K562 (cell line): ENCODE measurements around the gene HTR5A. TPM values are rescaled to one million over a fixed set of nuclear protein-coding genes. Genes with fewer than 3 reads are reported as not detected.

Experiments
- ATAC-seq: fragments of 200-7000 bp; cut with Tn5 transposase; 3 replicates; pipeline ENCODE4 v1.9.1; 2020; ENCODE audit warnings: moderate library complexity
- BruUV-seq: library from RNA; stranded (reverse); fragments of 400-500 nt; replicated peaks from 2 replicates; lab custom pipeline; 2021; lab: Mats Ljungman, UMichigan
- CTCF ChIA-PET: fragments of 300-600 bp; formaldehyde crosslinking; extraction: SDS; loops from one replicate; lab custom pipeline; 2021; ENCODE audit warnings: low intra/inter-chr PET ratio; lab: Yijun Ruan, JAX
- POLR2A ChIA-PET: fragments of 300-600, 350-650 bp; sonication (Branson Sonifier 250); formaldehyde crosslinking; extraction: SDS; loops from one replicate; lab custom pipeline; 2021; ENCODE audit warnings: antibody characterized with exemption, inconsistent platforms; lab: Yijun Ruan, JAX
- DNase-seq, 4 experiments: peaks; one replicate each; pipeline versions ENCODE4 v3.0.0 to v3.0.0-alpha.2; 2011 to 2018; ENCODE audit warnings: low spot score in 3 of 4, mixed read lengths in 3 of 4; ENCODE audit errors: extremely low read depth in 1 of 4
- FAIRE-seq: peaks from 2 replicates; lab custom pipeline; 2011; peaks lifted over from hg19 to GRCh38; lab: Jason Lieb, UNC
- H2AFZ ChIP-seq: 2 replicates; pipeline ENCODE4 v1.6.0; 2011; ENCODE audit warnings: low read depth, low read length, control low read depth, inconsistent platforms
- H3K27ac ChIP-seq: fragments of 200-600 bp; 3 replicates; pipeline ENCODE4 v1.8.0; 2011; ENCODE audit warnings: low read depth, mild to moderate bottlenecking, control low read depth, inconsistent platforms, low read length, moderate library complexity, mixed read lengths; ENCODE audit errors: extremely low read depth
- H3K27me3 ChIP-seq, 2 experiments: fragments of 300-600 bp in 1 of 2; 2 replicates in 1 of 2; 3 replicates in 1 of 2; pipeline versions ENCODE4 v1.6.0 to v1.8.0; 2011; ENCODE audit warnings: inconsistent platforms in 2 of 2, low read length in 2 of 2, mild to moderate bottlenecking in 1 of 2, mixed read lengths in 1 of 2, moderate library complexity in 1 of 2; ENCODE audit not compliant: control insufficient read depth in 2 of 2, insufficient read depth in 2 of 2
- H3K36me3 ChIP-seq: fragments of 300-600 bp; 3 replicates; pipeline ENCODE4 v1.8.0; 2011; ENCODE audit warnings: mild to moderate bottlenecking, low read length, inconsistent platforms; ENCODE audit not compliant: control insufficient read depth, insufficient read depth
- H3K4me1 ChIP-seq, 2 experiments: fragments of 200-600 bp in 1 of 2; replicated peaks in 1 of 2; 2 replicates in 1 of 2; 3 replicates in 1 of 2; pipeline versions ENCODE4 v1.5.1 to v1.8.0; 2011; ENCODE audit warnings: inconsistent platforms in 2 of 2, low read length in 2 of 2, mild to moderate bottlenecking in 1 of 2, mixed read lengths in 1 of 2, moderate library complexity in 1 of 2; ENCODE audit not compliant: control insufficient read depth in 2 of 2, insufficient read depth in 2 of 2
- H3K4me2 ChIP-seq: 2 replicates; pipeline ENCODE4 v1.6.1; 2011; ENCODE audit warnings: low read length, control low read depth, inconsistent platforms, mixed read lengths; ENCODE audit not compliant: insufficient read depth
- H3K4me3 ChIP-seq: fragments of 200-600 bp; sonication (generic), shearing (Covaris generic); 2 replicates; pipeline ENCODE4 v1.5.1; 2016; ENCODE audit warnings: control low read depth, inconsistent platforms
- H3K79me2 ChIP-seq: fragments of 200-600 bp; 3 replicates; pipeline ENCODE4 v1.8.0; 2011; ENCODE audit warnings: low read length, inconsistent platforms; ENCODE audit not compliant: control insufficient read depth, insufficient read depth
- H3K9ac ChIP-seq, 2 experiments: 2 replicates each; pipeline versions ENCODE4 v1.6.0 to v1.6.1; 2011; ENCODE audit warnings: low read depth in 2 of 2, low read length in 2 of 2, control low read depth in 1 of 2, inconsistent platforms in 1 of 2, mild to moderate bottlenecking in 1 of 2, mixed read lengths in 1 of 2; ENCODE audit not compliant: insufficient read depth in 1 of 2
- H3K9me1 ChIP-seq: one replicate; pipeline ENCODE4 v1.6.0; 2011; ENCODE audit warnings: inconsistent platforms, mild to moderate bottlenecking, low read length, moderate library complexity; ENCODE audit not compliant: control insufficient read depth, insufficient read depth
- H3K9me3 ChIP-seq: replicated peaks from 2 replicates; pipeline ENCODE4 v1.5.1; 2011; ENCODE audit warnings: low read depth, low read length, inconsistent platforms; ENCODE audit not compliant: control insufficient read depth, insufficient read depth
- H4K20me1 ChIP-seq: replicated peaks from 2 replicates; pipeline ENCODE4 v1.6.1; 2011; ENCODE audit warnings: low read length, inconsistent platforms, mixed read lengths; ENCODE audit not compliant: control insufficient read depth, insufficient read depth
- CBX3 ChIP-seq, 2 experiments: IDR thresholded peaks; 1 replicate in 1 of 2; 2 replicates in 1 of 2; pipeline ENCODE4 v1.6.1; 2012; ENCODE audit warnings: inconsistent platforms in 2 of 2, low read length in 2 of 2, borderline replicate concordance in 1 of 2, control low read depth in 1 of 2
- RBM25 ChIP-seq: fragments of 200-400 bp; formaldehyde crosslinking; IDR thresholded peaks from 2 replicates; pipeline ENCODE4 v1.6.1; 2018; ENCODE audit warnings: low read length, low read depth, moderate library complexity; ENCODE audit not compliant: severe bottlenecking
- RERE ChIP-seq: sonication (generic); formaldehyde crosslinking; IDR thresholded peaks from 2 replicates; pipeline ENCODE4 v1.8.0; 2023; ENCODE audit warnings: missing genetic modification reagents, mild to moderate bottlenecking, borderline replicate concordance
- STAG1 ChIP-seq: sonication (generic); formaldehyde crosslinking; IDR thresholded peaks from 2 replicates; pipeline ENCODE4 v1.5.0; 2020; ENCODE audit warnings: missing genetic modification reagents, borderline replicate concordance
- ZNF263 ChIP-seq: sonication (generic); formaldehyde crosslinking; IDR thresholded peaks from 2 replicates; pipeline ENCODE4 v1.8.0; 2022; ENCODE audit warnings: mild to moderate bottlenecking, missing genetic modification reagents, borderline replicate concordance
- ZNF551 ChIP-seq: fragments of 250-450 bp; sonication (Bioruptor Pico); IDR thresholded peaks from 2 replicates; pipeline ENCODE4 v1.5.0; 2021; ENCODE audit warnings: mild to moderate bottlenecking, moderate library complexity
- WGBS: fragments of 100-300 bp; shearing (Covaris generic); methylation state at CpG from one replicate; pipeline ENCODE4 v1.1.6; 2016; ENCODE audit warnings: low coverage, mixed read lengths; ENCODE audit not compliant: insufficient coverage; ENCODE audit errors: missing lambda C conversion rate; 5-methylcytosine and 5-hydroxymethylcytosine counted together
- in situ Hi-C: fragments of 300-500 bp; cut with MboI; formaldehyde crosslinking; loops from 4 replicates; pipeline ENCODE4 v1.15.0; 2018; ENCODE audit warnings: inconsistent platforms, mixed read lengths
- intact Hi-C: fragments of 100-400 bp; cut with micrococcal nuclease; formaldehyde crosslinking; loops from 2 replicates; pipeline ENCODE4 v1.14.2; 2022
- polyA plus RNA-seq, 8 experiments: library from polyadenylated mRNA; depleted of rRNA in 4 of 8; stranded (reverse) in 5 of 8; unstranded in 3 of 8; fragments of >200 nt; fragmentation: Nextera tagmentation in 2 of 8; fragmentation: Illumina TruSeq in 1 of 8; extraction: Ambion mirVana in 2 of 8; extraction: Trizol in 1 of 8; gene quantifications; 2 replicates each; pipeline versions ENCODE4 v1.2.1 to v1.2.3, GENCODE V29; 2011 to 2014; ENCODE audit warnings: inconsistent platforms in 1 of 8, missing spikeins in 1 of 8
- total RNA-seq, 7 experiments: library from RNA; depleted of rRNA in 6 of 7; stranded (reverse); fragments of >200 nt in 6 of 7; fragmentation: Illumina TruSeq in 2 of 7; extraction: Trizol in 2 of 7; gene quantifications; 2 replicates each; pipeline versions ENCODE4 v1.2.1 to v1.2.3, GENCODE V29; 2011 to 2021; ENCODE audit warnings: low replicate concordance in 1 of 7

HTR5A gene
- total and polyA plus RNA-seq, 9 of the 15 experiments (the other 6 are each of a cell fraction or from before 2014, with no cell fraction given): 0.06 TPM; not detected in 8

- TF ChIP-seq RERE (CRISPR knock-in tag) (no peak), RBM25 (no peak), ZNF263 (CRISPR knock-in tag) (no peak)
These were observed 59.7 kb downstream of the HTR5A start (continued) for GRCh38 chr7:155129789-155130188.

DNA sequence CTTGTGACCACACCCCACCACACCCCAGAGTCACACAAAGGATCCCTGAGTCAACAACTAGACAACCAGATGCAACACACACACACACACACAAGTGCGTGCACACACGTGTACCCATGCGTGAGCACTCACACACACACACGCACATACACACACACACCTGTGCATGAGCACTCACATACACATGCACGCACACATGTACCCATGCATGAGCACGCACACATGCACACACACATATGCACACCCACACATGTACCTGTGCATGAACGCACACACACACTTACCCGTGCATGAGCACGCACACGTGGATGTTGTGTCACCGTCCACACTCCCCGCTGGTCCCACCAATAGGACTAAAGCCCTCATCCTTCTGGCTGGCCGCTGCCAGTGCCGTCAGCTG, 60.4 kb downstream of the HTR5A start:
- no peaks in the 10 kb centered on the region for H3K9me3 ChIP-seq
- ChIA-PET CTCF (interaction anchor here (0.5 kb wide), 1 partner anchor 60 kb away, joined by 3 read pairs; no protein-coding TSS in a partner anchor), POLR2A (interaction anchor here (0.8 kb wide), 1 partner anchor 10 kb away, joined by 4 read pairs; no protein-coding TSS in a partner anchor)
- intact Hi-C loops (no loop called here), in situ Hi-C loops (no loop called here)
- H3K4me2 ChIP-seq: no peak overlapping the region
- DNase-seq (no peak), ATAC-seq (no peak), FAIRE-seq (no peak)
- H3K9me1 ChIP-seq: no peaks in the 10 kb centered on the region
- peaks cover 27 to 58% of the 10 kb centered on the region in 2 experiments for H3K27me3 ChIP-seq
- H3K4me1 ChIP-seq: no peaks in the 10 kb centered on the region
- no peak overlapping the region for H3K4me3 ChIP-seq
- H3K27ac ChIP-seq: no peak overlapping the region
- no peaks in the 10 kb centered on the region for H3K36me3 ChIP-seq
- WGBS: under 1% methylated on average over 14 of the region's 14 CpGs
- TF ChIP-seq STAG1 (no peak), CBX3 (IDR thresholded peaks at IDR 0.05; ENCODE audit: borderline replicate concordance in 1 of 2, low read length in 2 of 2) (no peak), ZNF551 (CRISPR knock-in tag) (no peak)
- H2AFZ ChIP-seq: no peak overlapping the region
- H3K9ac ChIP-seq: no peak overlapping the region
- H3K79me2 ChIP-seq: no peaks in the 10 kb centered on the region
- no peaks in the 10 kb centered on the region for H4K20me1 ChIP-seq
- no TSS peak for BruUV-seq
